ENCODE data around the gene ENTPD1.
"Not testable (repeated sequence)": the region's sequence is repeated elsewhere in the genome, so short reads cannot be mapped to it uniquely, and the experiment has no call there.

ENTPD1 gene

DNA sequence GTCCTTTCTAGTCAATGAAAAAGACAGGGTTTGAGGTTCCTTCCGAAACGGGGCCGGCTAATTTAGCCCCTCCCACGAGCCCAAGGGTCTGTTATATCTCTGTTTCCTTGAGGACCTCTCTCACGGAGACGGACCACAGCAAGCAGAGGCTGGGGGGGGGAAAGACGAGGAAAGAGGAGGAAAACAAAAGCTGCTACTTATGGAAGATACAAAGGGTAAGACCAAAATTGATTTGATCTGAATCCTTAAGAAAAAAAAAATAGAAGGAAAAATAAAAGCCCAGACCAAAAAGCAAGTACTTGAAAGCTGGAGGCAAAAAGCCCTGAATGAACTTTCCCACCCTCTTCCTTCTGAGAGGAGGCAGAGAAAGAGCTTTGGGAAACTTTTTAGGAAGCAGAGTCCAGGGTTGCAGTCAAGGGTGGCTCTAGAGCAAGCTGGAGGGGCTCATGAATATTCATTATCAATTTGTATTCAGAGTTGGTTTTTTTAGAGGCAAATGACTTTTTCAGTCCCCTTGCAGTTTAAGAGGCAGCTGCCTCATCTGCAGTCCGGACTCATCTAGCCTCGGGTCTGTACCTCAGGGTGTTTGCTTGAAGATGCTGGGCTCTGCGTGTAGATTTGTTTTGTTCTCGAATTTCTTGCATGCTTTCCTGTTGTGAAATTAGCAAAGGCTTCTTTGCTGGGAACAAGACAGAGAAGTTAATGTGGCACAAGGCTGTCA lies at the start of gene ENTPD1:
TSS of gene ENTPD1 (plus strand) at position 123 of the 721 bp plus-strand sequence. CDS start at position 200, 77 bp downstream.
- no peak for DNase-seq (ENCODE audit: low read depth in 1 of 2, low spot score in 1 of 2)

GRCh38 chr10:95706573-95706972 lies 49.4 kb upstream of the ENTPD1 start:
- no peak for DNase-seq (ENCODE audit: low read depth in 1 of 2, low spot score in 1 of 2)

DNA sequence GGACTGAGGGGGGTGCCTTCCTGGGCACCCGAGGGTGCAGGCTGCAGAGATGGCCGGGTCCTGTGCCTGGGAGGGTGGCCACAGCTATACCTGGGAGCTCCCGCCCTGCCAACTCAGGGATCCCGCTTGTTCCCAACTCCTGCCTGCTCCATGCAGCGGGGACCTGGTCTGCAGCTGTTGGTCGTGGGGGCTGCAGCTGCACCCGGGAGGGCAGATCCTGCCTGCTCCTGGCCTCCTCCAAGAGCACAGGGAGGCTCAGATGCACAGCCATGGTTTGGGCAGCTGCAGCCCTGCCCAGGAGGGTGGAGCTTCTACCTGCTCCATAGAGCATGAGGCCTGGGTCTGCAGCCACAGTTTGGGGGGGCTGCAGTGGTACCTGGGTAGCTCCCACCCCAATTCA lies 49.0 kb upstream of the ENTPD1 start:
- no peak for DNase-seq (ENCODE audit: low read depth in 1 of 2, low spot score in 1 of 2)

- no peak for DNase-seq (ENCODE audit: low read depth in 1 of 2, low spot score in 1 of 2)
Observed at GRCh38 chr10:95711492-95711891, 44.5 kb upstream of the ENTPD1 start.

DNA sequence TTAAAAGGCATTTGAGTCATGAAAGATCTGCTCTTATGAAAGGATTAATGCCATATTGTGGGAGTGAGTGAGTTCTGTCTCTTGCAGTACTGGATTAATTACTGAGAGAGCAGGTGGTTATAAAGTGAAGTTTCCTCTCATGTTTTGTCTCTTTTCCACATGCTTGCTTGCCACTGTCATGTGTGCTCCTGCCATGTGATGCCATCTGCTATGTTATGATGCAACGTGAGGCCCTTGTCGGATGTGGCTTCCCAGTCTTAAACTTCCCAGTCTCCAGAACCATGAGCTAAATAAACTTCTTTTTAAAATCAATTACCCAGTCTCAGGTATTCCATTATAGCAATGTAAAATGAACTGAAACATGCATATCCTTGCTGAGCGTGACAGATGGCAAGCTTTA lies 39.5 kb upstream of the ENTPD1 start:
- DNase-seq (ENCODE audit: low read depth in 1 of 2, low spot score in 1 of 2) = no peak

GRCh38 chr10:95716866-95717265 lies 39.1 kb upstream of the ENTPD1 start:
- DNase-seq (ENCODE audit: low read depth in 1 of 2, low spot score in 1 of 2) = no peak

DNA sequence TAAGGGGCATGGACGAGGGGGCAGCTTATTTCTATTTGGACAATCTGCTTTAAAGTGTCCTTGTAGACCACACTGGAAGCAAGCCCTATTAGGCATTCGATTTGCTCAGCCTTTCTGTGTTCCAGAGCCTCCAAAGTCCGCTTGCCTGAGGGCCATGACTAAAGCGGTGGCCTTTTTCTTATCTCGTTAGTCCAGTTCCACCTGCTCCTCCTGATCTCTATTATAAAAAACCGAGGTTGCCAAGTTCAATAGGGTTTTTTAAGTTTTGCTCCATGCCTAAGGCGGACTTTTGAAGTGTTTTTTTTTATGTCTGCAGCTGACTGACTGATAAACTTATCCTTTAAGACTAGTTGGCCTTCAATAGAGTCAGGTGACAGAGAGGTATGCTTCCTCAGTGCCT lies 35.2 kb upstream of the ENTPD1 start:
- not testable (repeated sequence) for DNase-seq (ENCODE audit: low read depth in 1 of 2, low spot score in 1 of 2)

DNA sequence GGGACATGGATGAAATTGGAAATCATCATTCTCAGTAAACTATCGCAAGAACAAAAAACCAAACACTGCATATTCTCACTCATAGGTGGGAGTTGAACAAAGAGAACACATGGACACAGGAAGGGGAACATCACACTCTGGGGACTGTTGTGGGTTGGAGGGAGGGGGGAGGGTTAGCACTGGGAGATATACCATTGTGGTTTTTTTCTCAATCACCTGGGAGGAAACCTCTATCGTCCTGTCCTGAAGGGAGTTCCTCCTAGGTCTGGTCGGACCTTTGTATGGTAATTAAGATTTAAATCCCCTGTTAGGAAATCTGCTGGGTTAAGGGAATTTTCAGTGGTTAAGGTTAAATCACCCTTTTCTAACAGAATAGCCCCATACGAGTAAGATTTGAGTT lies 33.5 kb upstream of the ENTPD1 start:
- DNase-seq (ENCODE audit: low read depth in 1 of 2, low spot score in 1 of 2) = not testable (repeated sequence)

DNA sequence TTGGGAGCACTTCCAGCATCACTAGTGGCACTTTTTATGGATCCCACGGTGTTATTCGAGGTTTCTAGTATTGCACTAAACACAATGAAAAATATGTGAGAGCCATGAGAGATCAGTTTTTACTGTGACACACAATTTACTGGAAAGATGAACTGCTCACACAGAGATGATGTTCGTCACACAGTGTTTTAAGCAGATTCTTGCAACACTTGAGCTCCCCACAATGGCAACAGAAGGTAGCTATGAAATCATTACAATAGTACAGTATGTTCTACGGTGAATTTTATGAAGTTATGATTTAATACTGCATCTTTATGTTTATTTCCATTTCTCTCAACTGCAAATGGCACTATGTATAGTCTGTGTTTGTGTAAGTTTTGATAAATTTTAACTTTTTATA lies 27.4 kb upstream of the ENTPD1 start:
- no peak for DNase-seq (ENCODE audit: low read depth in 1 of 2, low spot score in 1 of 2)

DNA sequence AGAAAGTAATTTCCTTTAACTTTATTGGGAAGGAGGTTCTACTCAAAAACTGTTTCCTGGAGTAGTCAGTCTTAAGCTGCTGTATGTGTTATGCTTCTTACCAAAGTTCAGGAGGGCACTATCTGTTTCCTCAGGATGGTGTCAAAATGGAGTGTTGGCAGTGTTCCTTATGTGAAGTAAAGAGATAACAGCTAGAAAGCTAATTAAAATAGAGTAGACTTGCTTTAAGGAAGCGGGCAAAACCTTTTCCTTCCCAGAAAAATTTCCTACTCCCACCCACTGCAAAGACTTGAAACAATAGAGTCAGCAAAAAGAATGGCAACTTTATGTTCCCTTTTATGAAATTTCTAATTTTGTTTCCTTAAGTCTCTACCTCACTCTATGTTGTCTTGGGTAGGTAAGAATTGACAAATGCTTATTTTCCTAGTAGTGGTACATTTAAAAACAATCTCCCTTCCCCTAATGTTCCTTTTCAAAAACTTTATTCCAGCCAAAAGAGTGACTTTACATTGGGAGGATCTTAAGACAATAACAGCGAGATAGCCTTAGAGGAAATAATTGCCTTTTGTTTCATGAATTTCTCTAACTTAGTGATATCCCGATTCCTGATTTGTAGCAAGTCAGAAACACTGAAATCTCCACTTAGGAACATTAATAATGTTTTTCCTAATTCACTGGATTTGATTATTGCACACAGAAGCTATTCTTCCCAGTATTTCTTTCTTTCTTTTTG lies 26.5 kb upstream of the ENTPD1 start:
- DNase-seq (ENCODE audit: low read depth in 1 of 2, low spot score in 1 of 2) = no peak

DNA sequence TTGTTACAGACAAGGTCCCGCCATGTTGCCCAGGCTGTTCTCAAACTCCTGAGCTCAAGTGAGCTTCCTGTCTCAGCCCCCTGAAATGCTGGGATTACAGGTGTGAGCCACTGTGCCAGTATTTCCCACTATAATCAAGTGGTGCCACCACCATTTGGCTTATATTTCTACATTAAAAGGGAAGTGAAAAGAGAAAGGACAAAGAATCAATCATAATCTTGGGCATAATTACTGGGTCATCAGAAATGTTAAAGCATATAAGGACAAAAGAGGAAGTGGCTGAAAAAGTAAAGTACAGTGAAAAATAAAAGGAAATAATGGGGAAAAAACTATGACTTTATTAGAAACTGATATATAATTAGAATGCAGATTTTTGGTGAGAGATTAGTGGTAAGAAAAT lies 25.7 kb upstream of the ENTPD1 start:
- no peak for DNase-seq (ENCODE audit: low read depth in 1 of 2, low spot score in 1 of 2)

DNA sequence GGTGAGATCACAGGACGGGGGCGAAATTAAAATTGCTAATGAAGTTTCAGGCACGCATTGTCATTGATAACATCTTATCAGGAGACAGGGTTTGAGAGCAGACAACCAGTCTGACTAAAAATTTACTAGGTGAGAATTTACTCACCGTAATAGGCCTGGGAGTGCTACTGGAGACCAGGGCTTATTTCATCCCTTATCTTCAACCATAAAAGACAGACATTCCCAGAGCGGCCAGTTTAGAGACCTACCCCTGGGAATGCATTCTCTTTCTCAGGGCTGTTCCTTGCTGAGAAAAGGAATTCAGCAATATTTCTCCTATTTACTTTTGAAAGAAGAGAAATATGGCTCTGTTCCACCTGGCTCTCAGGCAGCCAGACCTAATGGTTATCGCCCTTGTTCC lies 23.1 kb upstream of the ENTPD1 start:
- DNase-seq (ENCODE audit: low read depth in 1 of 2, low spot score in 1 of 2) = not testable (repeated sequence)

- no peak for DNase-seq (ENCODE audit: low read depth in 1 of 2, low spot score in 1 of 2)
Observed at GRCh38 chr10:95739056-95739455, 16.9 kb upstream of the ENTPD1 start.

GRCh38 chr10:95741807-95742467 lies 14.0 kb upstream of the ENTPD1 start:
- no peak for DNase-seq (ENCODE audit: low read depth in 1 of 2, low spot score in 1 of 2)

- DNase-seq (ENCODE audit: low read depth in 1 of 2, low spot score in 1 of 2) = no peak
Observed at GRCh38 chr10:95742485-95742884, 13.5 kb upstream of the ENTPD1 start.

DNA sequence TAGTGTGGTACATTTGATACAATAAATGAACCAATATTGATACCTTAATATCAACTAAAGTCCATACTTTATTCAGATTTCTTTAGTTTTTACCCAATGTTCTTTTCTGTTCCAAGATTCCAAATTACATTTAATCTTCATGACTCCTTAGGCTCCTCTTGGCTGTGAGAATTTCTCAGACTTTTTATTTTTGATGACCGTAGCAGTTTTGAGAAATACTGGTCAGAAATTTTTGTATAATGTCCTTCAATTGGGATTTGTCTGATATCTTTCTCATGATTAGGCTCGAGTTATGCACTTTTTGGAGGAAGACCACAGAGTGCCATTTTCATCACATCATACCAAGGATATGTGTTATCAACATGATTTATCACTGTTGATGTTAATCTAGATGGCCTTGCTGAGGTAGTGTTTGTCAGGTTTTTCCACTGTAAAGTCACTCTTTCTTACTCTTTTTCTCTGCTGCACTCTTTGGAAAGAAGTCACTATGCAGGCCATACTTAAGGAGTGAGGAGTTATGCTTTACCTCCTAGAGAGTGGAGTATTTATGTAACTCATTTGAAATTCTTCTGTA lies 12.9 kb upstream of the ENTPD1 start:
- DNase-seq (ENCODE audit: low read depth in 1 of 2, low spot score in 1 of 2) = no peak

- DNase-seq (ENCODE audit: low read depth in 1 of 2, low spot score in 1 of 2) = no peak
Observed at GRCh38 chr10:95745501-95745900, 10.5 kb upstream of the ENTPD1 start.

GRCh38 chr10:95748349-95748748 lies 7.6 kb upstream of the ENTPD1 start:
- DNase-seq (ENCODE audit: low read depth in 1 of 2, low spot score in 1 of 2) = no peak

- DNase-seq (ENCODE audit: low read depth in 1 of 2, low spot score in 1 of 2) = no peak
Observed at GRCh38 chr10:95755511-95756004, 405 bp upstream of the ENTPD1 start.

DNA sequence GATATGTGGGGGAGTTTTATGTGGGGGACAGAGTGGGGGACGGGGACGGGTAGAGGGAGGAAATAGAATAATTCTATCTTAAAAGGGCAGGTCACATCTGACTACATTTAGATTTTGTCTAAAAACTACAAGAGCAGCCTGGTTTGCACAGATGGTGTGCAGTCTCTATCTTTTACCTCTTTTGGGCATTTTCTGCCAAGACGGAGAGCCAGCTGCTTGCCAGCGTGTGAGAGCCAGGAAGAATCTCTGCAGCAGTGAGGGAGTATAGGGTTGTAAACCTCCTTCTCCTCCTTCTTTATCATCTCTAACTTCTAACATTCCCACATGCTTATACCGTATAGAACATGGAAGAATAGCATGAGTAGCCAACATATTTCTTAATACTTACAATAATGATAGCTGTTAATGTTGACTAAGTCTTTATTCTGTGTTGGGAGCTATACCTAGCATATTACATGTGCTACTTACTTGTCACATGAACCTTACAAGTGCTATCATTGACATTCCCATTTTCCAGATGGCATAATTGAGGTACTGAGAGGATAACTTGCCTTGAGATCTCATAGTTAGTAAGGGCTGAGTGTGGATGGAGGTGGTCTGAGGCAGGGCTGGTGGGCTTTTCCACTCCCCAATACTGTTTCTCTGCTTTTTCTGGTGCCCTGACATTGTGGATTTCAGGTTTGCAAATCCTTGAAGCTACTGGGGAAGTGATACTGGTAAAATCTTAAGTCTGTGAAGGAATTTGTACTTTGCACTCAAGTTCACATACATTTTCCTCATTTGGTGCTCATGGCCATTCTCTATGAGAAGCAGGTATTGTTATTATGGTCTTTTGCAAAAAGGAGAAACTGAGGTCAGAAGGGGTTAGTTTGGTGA lies 1.1 kb downstream of the ENTPD1 start:
- no peak for DNase-seq (ENCODE audit: low read depth in 1 of 2, low spot score in 1 of 2)
